Measurements from ENCODE around the gene SLITRK1.

DNA sequence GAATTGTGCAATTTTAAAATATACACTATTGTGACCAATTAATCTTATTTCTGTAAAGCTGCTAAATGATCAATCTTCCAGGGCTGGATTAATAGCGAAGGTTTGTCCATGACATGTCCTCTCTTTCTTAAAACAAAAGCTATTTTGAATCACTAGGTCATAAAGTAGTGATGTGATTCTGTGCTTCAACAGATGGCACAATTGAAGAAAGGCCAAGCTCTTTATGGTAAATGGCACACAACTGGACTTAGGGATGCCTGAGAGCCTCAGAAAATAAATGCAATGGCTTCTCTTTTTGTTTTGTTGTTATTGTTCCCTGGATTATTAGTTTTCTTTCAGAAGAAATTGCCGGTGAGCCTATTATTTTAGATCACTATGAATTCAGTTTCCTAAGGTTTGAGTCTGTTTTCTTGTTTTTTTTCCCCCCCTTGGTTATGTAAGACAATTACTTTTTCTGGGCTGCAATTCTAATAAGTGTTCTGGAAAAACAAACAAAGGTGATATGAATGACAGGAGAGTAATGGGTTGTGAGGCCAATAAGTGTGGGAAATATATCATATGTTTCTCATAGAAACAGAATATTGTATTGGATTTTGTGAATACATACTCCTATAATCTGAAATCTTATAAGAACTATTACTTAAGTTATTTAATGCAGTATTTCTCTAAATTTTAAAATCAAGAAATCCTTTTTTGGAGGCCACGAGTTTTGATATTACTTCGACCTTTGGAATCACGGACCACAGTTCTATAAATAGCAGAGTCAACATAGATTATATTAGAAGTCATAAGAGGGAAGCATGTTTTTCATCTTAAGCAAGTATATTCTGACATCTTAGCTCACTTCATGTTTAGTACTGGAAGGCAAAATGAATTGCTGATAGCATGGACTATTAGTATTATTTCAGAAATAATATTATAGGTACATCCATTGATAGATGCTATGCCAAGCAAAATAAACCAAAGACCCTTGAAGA lies 16.8 kb downstream of the SLITRK1 start:
- TF ChIP-seq TAF1 (IDR thresholded peaks at IDR 0.05; ENCODE audit: low read depth) (no peak), FOXM1 (IDR thresholded peaks at IDR 0.05; ENCODE audit: borderline replicate concordance, low read depth) (no peak), CREB1 (IDR thresholded peaks at IDR 0.05; ENCODE audit: low read depth) (no peak), RAD21 (IDR thresholded peaks at IDR 0.05; ENCODE audit: low read depth) (no peak), ZBTB7A (IDR thresholded peaks at IDR 0.05; ENCODE audit: low read depth) (no peak), NFIC (IDR thresholded peaks at IDR 0.05) (no peak), YY1 (IDR thresholded peaks at IDR 0.05; ENCODE audit: low read depth) (no peak), EP300 (IDR thresholded peaks at IDR 0.05; ENCODE audit: borderline replicate concordance) (no peak)
- TF ChIP-seq, protein P1, sequence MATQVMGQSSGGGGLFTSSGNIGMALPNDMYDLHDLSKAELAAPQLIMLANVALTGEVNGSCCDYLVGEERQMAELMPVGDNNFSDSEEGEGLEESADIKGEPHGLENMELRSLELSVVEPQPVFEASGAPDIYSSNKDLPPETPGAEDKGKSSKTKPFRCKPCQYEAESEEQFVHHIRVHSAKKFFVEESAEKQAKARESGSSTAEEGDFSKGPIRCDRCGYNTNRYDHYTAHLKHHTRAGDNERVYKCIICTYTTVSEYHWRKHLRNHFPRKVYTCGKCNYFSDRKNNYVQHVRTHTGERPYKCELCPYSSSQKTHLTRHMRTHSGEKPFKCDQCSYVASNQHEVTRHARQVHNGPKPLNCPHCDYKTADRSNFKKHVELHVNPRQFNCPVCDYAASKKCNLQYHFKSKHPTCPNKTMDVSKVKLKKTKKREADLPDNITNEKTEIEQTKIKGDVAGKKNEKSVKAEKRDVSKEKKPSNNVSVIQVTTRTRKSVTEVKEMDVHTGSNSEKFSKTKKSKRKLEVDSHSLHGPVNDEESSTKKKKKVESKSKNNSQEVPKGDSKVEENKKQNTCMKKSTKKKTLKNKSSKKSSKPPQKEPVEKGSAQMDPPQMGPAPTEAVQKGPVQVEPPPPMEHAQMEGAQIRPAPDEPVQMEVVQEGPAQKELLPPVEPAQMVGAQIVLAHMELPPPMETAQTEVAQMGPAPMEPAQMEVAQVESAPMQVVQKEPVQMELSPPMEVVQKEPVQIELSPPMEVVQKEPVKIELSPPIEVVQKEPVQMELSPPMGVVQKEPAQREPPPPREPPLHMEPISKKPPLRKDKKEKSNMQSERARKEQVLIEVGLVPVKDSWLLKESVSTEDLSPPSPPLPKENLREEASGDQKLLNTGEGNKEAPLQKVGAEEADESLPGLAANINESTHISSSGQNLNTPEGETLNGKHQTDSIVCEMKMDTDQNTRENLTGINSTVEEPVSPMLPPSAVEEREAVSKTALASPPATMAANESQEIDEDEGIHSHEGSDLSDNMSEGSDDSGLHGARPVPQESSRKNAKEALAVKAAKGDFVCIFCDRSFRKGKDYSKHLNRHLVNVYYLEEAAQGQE (IDR thresholded peaks at IDR 0.05; ENCODE audit: low read depth): no peak
